Astrocyte (in vitro differentiated cells and primary cell): ENCODE results near the gene ANO6.

Experiments
- CTCF ChIP-seq: IDR thresholded peaks from 2 replicates; pipeline ENCODE4 v1.5.1; 2011; ENCODE audit warnings: low read depth, mild to moderate bottlenecking, inconsistent platforms, low read length, moderate library complexity; ENCODE audit not compliant: insufficient read depth
- EZH2 ChIP-seq: IDR thresholded peaks from 2 replicates; pipeline ENCODE4 v1.6.1; 2012; ENCODE audit warnings: mild to moderate bottlenecking, low read length, inconsistent platforms; ENCODE audit not compliant: insufficient read depth

DNA sequence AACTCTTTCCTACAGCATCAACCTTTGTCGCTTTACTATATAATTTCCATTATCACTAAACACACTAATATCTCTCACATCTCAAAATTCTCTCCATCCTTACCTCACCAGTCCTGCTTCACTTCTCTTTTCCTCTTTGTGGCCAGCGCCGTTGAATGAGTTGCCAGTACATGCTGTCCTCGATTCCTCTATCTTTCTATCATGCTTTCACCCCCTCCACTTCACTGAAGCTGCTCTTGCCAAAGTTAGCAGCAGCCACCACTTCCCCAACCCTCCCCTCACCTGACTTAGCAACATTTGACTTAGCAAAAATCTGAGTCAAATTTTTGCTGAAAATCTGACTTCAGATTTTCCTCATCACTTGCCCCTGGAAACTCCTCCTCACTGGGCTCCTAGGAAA lies 210.4 kb downstream of the ANO6 start:
- TF ChIP-seq CTCF (no peak), EZH2 (no peak)
